Right lobe of liver (tissue), 4 donors: ENCODE data around the gene KCNQ4.

ENCODE experiments used
- POLR2A ChIP-seq: fragments of 450-650 bp; IDR thresholded peaks from one replicate; pipeline ENCODE4 v1.6.1; 2017; ENCODE audit warnings: antibody characterized with exemption, mild to moderate bottlenecking
- TF ChIP-seq, protein P1 (sequence below), 4 donors: fragments of 200-600 bp in 3 of 4; fragments of 450-650 bp in 1 of 4; IDR thresholded peaks; one replicate each; pipeline versions ENCODE4 v1.5.1 to v1.8.0; 2016 to 2022; ENCODE audit warnings: antibody characterized with exemption in 4 of 4, mild to moderate bottlenecking in 2 of 4
- donor health status: DM: no; HTN: no; CAD: no.
- donor health status: DM: no; HTN: no; CAD: no.
- donor health status: DM: no; HTN: yes; CAD: no.

DNA sequence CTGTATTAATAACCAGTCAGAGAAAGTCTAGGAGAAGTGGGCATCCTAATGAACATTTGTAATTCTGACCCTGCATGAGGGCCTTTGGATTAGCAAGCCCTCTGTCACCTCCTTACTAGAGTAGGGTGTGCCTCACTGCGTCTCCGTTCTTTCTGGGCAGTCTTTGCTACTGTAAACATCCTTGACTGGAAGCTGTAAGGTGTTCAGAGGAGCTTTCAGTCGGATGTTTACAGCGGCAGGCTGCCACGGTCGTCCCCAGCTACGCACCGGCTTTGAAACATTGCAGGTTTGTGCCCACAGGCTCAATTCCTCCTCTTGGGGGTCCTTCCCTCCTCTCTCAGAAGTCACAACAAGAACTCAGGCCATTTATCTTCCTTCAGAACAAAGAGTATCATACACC lies 29.4 kb upstream of the KCNQ4 start:
- TF ChIP-seq, protein P1, sequence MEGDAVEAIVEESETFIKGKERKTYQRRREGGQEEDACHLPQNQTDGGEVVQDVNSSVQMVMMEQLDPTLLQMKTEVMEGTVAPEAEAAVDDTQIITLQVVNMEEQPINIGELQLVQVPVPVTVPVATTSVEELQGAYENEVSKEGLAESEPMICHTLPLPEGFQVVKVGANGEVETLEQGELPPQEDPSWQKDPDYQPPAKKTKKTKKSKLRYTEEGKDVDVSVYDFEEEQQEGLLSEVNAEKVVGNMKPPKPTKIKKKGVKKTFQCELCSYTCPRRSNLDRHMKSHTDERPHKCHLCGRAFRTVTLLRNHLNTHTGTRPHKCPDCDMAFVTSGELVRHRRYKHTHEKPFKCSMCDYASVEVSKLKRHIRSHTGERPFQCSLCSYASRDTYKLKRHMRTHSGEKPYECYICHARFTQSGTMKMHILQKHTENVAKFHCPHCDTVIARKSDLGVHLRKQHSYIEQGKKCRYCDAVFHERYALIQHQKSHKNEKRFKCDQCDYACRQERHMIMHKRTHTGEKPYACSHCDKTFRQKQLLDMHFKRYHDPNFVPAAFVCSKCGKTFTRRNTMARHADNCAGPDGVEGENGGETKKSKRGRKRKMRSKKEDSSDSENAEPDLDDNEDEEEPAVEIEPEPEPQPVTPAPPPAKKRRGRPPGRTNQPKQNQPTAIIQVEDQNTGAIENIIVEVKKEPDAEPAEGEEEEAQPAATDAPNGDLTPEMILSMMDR (IDR thresholded peaks at IDR 0.05): no peak
- TF ChIP-seq POLR2A: no peak
